HG03159 (cell line): ENCODE results near the gene SOHLH1.

Experiments used
- ATAC-seq: cut with Tn5 transposase; IDR thresholded peaks from one replicate; pipeline ENCODE4 v1.9.1; 2021; ENCODE audit warnings: mild to moderate bottlenecking, moderate library complexity; ENCODE audit not compliant: unreplicated experiment

SOHLH1 gene

DNA sequence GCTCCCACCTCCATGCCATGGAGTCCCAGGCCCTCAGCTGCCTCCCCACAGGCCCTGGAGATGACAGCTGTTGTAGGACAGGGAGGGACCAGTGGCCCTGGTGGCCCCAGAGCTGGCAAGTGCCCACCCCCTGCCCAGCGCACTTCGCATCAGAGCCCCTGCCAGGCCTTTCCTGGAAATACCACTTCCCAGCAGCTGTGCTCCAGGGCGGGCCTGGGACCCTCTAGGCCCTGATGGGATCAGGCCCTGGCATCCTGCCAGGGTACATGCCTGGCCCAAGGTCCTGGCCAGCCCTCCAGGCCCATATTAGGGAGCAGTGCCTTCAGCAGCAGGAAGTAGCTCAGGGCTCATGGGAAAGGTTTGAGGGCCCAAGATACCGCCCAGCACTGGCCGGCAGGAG is 5.2 kb upstream of the SOHLH1 start:
- ATAC-seq: no peak

DNA sequence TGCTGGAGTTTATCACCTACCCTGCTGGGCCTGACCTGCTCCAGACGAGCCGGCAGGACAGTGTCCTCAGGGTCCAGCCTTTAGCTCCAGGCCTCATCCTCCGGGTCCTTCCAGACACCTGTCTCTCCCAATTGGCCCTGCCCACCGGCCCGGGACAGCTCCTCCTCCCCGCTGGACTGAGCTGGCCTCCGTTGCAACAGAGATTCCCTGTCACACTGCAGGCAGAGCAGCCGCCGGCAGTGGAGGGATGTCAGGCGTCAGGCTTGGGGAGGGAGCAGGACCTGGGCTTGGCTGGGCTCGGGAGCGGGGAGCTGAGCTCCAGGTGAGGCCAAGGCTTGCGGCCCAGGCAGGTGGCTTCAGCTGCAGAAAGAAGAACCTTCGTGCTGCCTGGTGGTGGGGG is 4.4 kb upstream of the SOHLH1 start:
- ATAC-seq: no peak

DNA sequence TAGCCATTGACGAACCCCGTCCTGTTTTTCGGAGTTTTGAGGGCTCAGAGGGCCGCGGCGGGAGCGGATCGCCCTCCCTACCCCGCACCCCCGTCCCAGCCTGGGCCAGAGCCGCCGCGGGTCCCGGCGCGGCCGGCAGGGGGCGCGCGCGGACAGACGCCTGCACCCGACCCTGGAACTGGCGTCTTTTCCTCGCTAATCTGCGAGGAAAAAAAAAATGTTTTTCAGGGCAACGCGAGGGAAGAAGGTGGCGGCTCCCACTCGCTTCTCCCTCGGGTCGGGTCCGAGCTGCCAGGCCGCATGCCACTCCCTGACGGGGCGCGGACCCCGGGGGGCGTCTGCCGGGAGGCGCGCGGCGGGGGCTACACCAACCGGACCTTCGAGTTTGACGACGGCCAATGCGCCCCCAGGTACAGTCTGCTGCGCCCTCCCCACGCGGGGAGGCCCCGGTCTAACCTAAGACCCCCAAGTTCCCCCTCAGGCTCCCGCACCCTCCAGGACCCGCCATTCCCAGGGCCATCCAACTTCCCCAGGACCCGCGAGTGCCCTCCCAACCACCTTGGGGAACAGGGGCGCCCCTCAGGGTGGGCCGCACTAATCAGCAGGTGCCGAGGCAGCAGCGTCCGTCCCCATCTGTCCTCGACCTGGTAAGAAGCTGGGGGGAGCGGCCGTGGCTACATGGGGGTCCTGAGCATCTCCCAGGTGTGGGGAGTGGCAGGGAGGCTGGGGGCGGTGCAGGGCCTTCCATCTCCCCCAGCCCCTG is 2.9 kb upstream of the SOHLH1 start, which contains the start of gene KCNT1:
TSS of gene KCNT1 (plus strand) at position 227 of the 763 bp plus-strand sequence. CDS start at position 301, 74 bp downstream.
- ATAC-seq: no peak

DNA sequence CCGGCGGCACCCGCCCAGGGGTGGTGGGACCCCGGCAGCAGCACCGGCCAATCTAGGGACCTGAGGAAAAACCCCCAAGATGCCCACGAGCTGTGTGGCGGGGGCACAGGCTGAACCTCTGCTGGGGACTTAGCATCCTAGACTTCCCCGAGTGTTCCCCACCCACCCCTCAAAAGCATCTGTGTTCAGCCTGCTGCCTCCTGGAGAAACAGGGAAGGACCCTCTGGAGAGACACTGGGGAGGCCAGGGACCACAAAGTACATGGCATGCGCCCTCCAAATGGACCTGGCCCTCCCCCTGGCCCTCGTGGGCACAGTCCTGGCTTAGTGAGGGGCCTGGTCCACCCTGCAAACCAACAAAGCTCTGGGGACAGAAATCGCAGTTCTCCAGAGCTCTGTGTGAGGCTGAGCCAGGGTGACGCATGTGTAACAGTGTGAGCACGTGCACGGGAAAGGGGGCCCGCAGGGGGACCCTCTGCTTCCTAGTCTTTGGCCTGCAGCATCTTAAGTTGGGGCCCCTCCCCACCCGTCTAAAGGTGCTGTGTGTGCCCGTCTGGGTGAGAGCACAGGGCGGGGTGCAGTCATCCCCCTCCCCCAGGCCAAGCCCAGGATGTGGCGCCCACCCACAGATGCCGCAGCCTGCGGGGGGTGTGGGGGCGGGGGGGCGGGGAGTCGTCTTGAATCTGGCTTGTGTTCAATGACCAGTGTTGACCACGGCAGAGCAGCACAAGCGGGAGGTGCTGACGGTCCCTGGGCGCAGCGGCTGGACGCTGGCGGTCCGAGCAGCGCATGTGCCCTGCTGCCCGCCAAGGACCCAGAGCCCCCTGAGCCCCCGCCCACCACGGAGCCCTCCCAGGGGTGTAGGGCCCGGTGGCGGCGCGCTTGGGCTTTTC is 2.0 kb upstream of the SOHLH1 start:
- no peak for ATAC-seq

DNA sequence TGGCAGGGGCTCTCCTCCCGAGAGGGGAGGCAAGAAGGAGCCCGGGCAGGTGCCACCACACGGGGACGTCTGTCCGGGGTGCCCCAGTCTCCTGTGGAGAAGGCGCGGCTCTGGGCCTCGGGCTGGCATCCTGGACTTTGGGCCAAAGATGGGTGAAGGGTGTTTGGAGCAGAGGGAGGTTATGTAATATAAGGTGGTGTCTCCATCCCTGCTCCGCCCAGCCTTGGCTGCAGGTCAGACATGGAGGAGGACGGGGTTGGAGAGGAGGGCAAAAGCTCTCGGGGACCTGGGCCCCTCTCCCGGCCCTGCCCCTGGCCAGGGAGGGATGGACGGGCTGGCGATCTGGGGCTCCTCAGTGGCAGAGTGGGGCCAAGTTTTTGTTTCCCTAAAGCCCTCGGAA is 1.2 kb upstream of the SOHLH1 start:
- ATAC-seq: no peak

DNA sequence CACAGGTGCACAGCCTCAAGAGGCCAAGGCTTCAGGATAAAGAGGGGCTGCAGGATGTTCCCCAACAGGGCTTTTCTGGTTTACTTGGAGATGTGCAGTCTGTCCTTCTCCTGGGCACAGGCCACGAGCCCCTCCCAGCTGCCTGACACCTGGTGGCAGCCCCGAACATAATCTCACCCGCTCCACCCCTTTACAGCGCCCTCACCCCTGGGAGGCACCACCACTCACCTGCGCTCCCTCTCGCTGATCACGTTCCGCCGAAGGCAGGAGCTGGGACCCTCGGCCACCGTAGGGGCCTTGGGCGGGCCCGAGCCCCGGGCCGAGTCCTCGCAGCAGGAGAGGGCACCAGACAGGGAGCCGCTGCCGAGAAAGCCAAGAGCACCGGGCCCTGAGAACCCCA is 514 bp downstream of the SOHLH1 start:
- no peak for ATAC-seq

DNA sequence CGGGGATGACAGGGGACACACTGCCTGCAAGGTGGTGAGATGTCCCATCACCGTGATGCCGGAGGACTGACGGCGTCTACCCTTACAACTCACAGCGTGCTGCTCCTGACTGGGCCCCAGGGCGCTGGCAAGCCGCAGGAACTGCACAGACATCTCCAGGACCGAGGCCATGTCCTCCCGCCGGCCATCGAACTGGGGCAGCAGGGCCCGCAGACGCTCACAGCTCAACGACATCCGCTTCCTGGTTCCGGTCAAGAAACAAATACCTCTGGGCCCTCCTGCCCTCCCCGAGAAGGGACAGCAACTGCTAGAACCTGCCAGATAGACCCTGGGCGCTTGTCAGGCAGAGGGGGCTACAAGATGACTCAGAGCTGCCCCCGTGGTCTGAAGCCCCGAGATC is 1.0 kb downstream of the SOHLH1 start:
- ATAC-seq: no peak

DNA sequence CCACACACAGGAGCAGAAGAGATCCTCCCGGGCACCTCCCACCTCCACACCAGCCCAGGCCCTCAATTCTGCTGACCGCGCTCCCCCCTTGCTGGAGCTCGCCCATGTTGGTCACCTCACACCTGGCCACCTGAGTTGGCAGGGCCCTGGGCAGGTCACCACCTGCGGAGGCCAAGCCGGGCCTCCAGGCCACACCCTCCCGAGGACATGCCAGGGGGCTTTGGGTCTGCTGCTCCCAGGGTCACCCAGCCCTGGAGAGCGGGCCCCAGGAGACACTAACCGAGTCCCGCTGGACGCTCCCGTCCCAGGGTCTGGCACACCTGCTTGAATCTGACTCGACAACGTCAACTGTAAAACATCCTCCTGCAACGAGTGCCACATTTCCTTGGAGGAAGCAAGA is 2.1 kb downstream of the SOHLH1 start:
- no peak for ATAC-seq

DNA sequence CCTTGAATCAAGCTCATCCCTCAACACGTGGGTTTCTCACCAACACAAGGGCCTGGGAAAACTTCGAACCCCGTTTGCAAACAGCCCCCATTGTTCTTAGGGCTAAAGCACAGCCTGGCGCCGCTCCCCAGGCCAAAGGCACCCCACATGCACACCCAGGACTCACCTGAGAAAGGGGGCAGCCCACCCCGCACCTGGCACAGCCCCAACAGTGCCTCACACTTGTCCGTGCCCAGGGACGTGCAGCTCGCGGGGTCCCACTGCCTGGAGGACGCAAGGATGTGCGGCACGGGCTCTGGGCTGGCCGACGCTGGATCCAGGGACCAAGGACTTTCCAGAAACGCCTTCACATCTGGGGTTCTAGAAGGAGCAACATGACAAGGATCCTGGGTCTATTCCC is 2.8 kb downstream of the SOHLH1 start:
- ATAC-seq: no peak

DNA sequence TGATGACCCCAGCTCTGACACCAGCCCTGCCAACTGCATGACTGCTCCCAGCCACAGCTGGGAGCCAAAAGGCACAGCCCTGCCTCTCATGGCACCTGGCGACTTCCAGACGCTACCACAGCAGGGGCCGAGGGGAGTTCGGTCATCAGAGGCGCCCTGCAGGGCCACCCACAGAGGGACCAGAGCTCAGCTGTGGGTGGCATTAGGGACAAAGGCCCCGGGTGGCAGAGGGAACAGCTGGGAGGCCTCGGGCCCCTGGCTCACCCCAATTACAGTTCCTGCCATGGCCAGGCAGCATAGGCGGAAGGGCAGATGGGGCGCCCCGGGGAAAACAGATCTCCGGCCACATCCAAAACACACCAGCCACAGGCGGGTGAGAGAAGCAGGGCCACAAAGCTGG is 3.6 kb downstream of the SOHLH1 start:
- ATAC-seq: no peak

DNA sequence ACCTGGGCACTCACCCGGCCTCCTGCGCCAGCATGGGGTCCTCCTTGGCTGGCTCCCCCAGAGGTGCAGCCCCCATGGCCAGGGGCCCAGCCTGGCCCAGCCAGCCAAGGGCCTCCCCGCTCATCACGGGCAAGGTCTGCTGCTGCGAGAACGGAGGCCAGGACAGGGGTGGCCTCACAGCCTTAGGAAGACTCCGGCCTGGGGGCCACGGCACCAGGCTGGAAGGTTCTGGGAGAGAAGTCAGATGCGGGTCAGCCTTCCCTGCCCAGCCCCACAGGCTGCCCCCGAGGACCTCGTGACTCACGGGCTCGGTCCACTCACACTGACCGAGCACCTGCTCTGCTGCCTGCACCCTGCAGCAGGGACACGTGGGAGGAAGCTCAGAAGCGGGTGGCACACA is 4.2 kb downstream of the SOHLH1 start:
- no peak for ATAC-seq

DNA sequence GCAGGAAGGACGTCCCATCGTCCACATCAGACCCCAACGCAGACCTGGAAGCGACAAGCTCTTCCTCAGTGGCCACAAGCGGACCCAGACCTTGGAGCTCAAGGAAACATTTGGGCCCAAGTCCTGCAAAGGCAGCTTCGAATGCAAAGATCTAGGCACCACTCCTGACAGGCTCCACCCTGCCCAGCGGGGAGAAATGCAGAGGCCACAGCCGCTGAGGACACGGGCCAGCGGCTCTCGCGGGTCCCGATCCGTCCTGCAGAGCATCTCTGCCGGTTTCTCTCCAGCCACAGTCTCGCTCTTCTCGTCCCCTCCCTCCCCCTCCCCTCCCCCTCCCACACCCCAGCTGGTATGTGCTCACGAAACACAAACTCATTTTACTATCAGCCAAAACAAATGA is 4.9 kb downstream of the SOHLH1 start:
- no peak for ATAC-seq

DNA sequence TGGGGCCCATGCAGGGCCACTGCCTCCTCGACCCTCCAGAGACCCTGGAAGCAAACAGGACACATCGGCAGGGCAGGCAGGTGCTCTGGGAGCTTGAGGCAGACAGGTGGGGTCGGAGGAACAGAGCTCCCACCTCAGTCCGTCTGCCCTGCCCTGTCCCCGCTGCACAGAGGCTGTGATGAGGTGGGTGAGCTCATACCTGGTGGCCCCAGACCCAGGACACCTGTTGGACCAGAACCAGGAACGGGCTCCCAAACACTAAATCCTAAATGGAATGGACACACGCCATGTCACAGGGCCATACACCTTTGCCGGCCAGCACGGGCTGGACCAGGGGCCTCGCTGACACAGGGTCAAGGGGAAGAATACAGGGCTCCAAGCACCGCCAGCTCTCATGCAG is 5.5 kb downstream of the SOHLH1 start:
- no peak for ATAC-seq

DNA sequence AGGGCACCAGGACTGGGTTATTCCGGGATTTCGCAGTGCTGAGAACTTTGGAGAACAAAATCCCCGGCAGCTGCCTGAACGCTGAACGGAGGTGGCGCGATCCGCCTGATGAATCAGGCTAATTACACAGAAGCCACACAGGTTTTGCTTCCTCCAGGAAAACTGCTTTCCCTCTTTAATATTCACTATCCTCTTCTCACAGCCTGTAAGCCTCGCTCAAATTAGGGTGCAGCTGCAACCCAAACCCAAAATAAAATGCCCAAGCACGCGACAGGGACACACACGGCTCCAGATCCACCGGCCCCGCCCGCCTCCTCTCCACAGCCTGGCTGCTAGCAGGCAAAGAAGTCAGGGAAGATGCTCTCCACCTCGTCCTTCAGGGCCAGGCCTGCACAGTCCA is 6.0 kb downstream of the SOHLH1 start:
- no peak for ATAC-seq

DNA sequence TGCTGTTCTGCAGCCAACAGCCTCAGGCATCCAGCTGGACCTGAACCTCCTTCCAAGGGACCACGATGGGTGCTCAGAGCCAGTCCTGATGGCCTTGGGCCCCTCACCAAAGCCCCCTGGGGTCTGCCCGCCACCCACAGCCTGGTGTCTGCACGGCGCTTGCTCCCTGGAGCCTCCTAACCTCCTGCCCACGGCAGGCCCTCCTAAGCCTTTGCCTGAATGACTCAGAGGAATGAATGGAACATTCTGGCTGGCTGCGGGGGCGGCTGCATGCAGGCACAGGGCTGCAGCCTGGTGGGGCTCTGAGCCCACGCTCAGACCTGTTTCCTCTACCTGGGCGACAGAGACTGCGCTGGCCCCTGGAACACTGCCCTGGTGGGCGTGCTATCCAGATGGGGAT is 6.9 kb downstream of the SOHLH1 start:
- no peak for ATAC-seq

DNA sequence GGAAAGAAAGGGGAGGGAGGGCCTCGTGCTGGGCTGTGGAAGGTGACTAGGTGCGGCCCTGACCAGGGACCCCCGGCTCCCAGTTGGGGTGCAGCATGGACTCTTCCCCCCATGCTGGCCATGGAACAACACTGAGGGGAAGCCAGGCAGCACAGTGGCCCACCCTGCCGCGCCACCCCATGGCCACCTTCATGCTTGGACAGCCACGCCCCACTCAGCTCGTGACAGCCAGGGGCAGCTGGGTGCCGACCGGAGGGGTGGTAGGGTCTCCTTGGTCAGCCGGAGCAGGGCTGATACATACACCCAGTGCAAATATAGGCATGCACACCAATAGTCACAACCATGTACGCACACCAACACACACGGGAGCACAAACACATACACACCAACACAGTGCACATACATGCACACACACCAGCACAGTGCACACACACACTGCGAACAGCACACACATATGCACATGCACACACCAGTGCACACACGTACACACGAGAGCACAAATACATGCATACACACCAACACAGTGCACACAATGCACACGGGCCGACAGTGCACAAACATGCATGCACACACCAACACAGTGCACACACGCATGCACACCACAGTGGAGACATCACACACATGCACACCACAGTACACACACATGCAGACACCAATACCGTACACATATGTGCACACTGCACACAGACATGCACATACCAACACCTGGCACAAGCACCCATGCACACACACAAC is 8.3 kb downstream of the SOHLH1 start:
- no peak for ATAC-seq

DNA sequence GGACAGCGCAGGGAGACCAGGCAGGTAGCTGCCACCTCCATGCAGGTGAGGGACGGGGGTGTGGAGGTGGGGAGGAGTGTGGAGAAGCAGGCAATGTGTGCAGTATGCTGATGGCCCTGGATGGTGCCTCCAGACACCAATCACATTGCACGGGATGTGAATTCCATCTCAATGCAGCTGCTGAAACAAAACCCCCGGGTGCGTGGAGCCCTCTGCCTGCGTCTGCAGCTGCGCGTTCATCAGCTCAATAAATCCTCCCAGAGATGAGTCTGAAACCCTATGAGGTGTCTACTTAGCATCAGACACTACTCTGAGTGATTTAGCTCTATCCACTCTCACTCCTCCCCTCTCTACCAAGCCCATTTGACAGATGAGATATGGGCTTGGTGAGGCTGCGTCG is 10.3 kb downstream of the SOHLH1 start:
- no peak for ATAC-seq

DNA sequence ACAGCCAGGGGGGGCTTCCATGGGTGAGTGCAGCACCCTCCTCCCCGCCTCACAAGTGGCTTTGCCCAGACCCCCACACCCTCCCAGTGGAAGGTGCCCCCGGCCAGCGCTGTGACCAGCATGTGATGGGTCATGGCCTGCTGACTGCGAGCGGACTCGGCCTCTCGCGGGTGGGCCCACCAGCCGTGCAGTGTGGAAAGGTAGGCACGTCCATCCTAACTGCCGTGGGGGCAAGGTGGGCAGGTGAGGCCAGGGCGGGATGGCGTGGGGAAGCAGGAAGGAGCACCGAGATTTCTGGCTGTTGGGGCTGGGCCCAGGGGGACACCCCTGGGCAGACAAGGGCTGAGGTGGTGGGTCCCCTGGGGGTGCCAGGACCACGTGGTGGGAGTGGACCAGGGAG is 12.1 kb downstream of the SOHLH1 start:
- ATAC-seq: no peak

DNA sequence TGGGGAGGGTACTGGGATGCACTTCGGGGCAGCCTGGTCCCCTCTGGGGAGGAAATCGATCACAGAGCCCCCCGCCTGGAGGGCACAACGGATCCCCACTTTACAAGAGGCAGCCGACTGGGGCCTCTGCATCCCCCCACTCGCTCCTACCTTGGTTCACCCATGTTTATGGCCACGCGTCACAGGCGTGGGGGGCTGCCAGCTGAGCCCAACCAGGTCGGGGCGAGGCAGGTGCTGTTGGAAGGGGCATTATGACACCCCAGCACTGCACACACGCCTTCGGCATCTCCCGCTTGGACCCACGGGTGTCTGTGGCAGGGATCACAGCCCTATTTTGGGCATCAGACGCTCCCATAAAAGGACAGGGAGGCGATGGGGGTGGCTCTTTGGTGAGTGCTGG is 14.6 kb downstream of the SOHLH1 start:
- no peak for ATAC-seq

DNA sequence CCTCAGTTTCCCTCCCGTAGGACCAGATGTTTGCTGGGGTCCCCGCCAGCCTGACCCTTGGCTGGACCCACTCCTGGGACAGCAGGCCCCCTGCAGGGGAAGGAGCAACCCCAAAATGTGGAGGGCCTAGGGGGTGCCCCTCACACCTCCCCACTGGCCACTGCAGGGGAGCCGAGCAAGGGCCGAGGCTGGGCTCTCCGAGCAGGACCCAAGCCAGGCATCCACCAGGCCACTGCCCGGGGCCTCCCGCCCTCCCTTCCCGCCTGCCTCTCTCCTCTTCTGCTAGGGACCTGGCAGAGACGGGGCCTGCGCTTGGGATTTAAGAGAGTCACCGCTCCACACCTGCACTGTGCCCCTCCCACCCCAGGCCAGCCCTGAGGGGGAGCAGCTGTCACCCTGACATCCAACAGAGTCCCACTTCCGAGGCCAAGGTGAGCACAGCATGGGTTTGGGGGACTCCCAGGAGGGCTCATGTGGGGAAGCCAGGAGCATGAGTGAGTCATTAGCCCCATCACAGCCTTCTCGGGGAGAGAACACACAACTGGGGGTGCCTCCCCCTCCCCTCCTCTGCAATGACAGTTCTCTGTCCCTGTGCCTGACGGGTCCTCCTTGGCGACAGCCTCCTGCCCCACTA is 15.8 kb downstream of the SOHLH1 start:
- ATAC-seq: no peak

DNA sequence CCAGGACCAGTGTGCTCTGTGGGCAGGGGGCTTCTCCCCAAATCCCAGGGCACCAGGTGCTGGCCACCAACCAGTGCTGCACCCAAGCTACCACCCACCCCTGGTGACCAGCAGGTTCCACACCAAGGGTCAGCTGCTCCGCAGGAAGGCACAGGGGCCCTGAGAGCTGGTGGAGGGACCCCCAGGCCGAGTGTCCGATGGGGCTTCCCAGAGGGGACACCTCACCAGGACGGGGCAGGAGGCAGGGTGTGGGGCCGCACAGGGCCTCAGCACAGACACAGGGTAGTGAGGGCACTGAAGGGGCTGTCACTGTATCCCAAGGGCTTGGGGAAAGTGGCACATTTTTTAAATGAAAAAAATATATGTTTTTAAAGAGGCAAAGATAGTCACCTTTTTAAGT is 18.1 kb downstream of the SOHLH1 start:
- no peak for ATAC-seq
